ENCODE results near the gene CAPN14. TPM values are rescaled to one million over a fixed set of nuclear protein-coding genes. Genes with fewer than 3 reads are reported as not detected.
"Not testable (repeated sequence)": the region's sequence is repeated elsewhere in the genome, so short reads cannot be mapped to it uniquely, and the experiment has no call there.

The CAPN14 gene
- total RNA-seq, 2 donors from 2014 or later: 0.16 to 0.22 TPM

DNA sequence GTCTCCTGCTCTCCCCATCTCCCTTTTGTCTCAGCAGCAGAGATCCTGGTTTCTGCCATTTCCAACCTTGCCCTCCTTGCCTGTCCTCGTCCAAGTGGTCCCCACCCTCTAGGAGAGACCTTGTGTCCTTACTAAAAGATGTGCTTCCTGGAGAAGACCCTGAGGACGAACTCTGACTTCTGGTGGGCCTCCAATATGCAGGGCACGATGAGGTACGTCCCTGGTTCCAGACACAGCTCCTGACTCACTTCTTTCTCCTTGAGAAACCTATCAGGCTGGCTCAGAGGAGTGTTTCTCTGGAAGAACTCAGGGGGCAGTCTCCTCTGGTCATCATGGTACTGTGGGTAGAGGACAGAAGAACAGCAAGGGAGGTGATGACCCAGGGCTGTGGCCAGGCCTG is 28.2 kb downstream of the CAPN14 start:
- Histone ChIP-seq H3K9me3 (no peaks in the 10 kb centered on the region), H3K4me1 (no peaks in the 10 kb centered on the region), H3K27ac (no peak overlapping the region), H3K27me3 (no peaks in the 10 kb centered on the region), H3K4me3 (no peak overlapping the region), H3K36me3 (no peaks in the 10 kb centered on the region)
- TF ChIP-seq, protein P1, sequence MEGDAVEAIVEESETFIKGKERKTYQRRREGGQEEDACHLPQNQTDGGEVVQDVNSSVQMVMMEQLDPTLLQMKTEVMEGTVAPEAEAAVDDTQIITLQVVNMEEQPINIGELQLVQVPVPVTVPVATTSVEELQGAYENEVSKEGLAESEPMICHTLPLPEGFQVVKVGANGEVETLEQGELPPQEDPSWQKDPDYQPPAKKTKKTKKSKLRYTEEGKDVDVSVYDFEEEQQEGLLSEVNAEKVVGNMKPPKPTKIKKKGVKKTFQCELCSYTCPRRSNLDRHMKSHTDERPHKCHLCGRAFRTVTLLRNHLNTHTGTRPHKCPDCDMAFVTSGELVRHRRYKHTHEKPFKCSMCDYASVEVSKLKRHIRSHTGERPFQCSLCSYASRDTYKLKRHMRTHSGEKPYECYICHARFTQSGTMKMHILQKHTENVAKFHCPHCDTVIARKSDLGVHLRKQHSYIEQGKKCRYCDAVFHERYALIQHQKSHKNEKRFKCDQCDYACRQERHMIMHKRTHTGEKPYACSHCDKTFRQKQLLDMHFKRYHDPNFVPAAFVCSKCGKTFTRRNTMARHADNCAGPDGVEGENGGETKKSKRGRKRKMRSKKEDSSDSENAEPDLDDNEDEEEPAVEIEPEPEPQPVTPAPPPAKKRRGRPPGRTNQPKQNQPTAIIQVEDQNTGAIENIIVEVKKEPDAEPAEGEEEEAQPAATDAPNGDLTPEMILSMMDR (IDR thresholded peaks at IDR 0.05): no peak
- no peak for DNase-seq (ENCODE audit: low spot score)

DNA sequence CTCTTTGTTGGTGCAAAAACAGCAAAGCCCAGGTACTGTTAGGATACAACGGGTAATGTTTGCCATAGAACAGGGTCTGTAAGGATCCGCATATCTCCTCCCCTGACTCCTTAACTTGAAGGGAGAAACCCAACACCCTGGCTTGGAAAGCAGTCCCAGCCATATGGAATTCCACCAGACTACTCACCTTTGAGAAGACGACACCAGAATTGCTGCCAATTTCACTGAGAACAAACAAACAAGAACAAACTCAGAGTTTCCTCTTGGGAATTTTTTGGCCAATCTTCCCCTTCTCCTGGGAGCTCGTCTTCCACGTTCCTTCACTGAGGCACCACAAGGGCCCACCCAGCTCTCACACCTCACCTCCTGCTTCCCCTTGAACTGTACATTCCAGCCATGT is 29.2 kb downstream of the CAPN14 start:
- TF ChIP-seq, protein P1 (IDR thresholded peaks at IDR 0.05): no peak
- DNase-seq (ENCODE audit: low spot score): no peak
- no peak overlapping the region for H3K27ac ChIP-seq
- H3K36me3 ChIP-seq: no peaks in the 10 kb centered on the region
- no peak overlapping the region for H3K4me3 ChIP-seq
- H3K9me3 ChIP-seq: no peaks in the 10 kb centered on the region
- H3K4me1 ChIP-seq: no peaks in the 10 kb centered on the region
- no peaks in the 10 kb centered on the region for H3K27me3 ChIP-seq

DNA sequence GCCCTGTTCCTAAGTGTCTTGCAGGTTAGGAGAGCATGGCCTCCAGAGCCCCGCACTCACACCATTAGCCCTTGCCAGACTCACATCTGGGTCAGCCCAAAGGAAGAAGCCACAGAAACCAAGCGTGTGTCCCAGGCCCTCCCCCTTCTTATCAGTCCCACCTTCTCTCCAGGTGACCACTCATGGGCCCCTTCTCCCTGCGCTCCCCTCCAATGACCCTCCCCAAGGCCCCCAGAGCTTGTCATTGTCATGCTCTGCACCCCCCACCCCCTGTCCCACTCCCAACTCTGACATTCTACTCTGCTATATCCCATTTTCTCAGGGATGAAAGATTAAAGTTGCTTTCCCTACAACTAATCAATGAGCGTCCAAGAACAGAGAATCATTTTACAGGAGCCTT is 30.1 kb downstream of the CAPN14 start:
- Histone ChIP-seq H3K4me1 (no peaks in the 10 kb centered on the region), H3K4me3 (no peak overlapping the region), H3K9me3 (no peaks in the 10 kb centered on the region), H3K27ac (no peak overlapping the region), H3K36me3 (no peaks in the 10 kb centered on the region), H3K27me3 (no peaks in the 10 kb centered on the region)
- DNase-seq (ENCODE audit: low spot score): no peak
- TF ChIP-seq, protein P1 (IDR thresholded peaks at IDR 0.05): no peak

DNA sequence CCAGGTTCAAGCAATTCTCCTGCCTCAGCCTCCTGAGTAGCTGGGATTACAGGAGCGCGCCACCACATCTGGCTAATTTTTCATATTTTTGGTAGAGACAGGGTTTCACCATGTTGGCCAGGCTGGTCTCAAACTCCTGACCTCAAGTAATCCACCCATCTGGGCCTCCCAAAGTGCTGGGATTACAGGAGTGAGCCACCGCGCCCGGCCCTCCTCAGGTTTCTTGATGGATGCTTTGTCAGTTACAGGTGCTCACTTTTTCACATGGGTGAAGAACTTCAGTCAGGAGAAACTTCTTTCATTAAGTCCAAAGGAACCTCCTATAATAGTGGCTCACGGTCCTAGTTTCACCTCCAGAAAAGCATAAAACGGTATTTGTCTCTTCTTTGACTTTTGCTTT is 33.3 kb downstream of the CAPN14 start:
- not testable (repeated sequence) for H3K27ac ChIP-seq; H3K4me1 ChIP-seq; DNase-seq (ENCODE audit: low spot score); H3K27me3 ChIP-seq; H3K36me3 ChIP-seq; H3K4me3 ChIP-seq; H3K9me3 ChIP-seq

DNA sequence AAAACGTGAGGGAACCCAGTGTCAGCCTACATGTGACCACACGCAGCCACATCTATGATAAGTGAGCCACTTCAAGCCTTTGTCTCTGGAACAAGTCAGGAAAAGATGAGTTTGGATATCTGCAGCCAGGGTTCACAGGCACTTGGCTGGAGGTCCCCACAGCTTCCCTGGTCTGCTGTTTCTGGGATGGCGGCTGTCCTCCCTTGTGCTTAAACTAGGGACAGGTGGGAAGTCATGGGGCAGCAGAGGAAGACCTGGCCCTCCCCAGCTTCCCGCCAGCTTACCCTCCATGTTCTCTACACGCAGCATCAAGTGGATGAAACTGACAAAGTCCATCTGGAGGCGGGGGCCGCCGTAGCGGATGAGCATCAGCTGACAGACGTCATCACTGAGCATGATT is 40.6 kb downstream of the CAPN14 start:
- DNase-seq (ENCODE audit: low spot score): no peak
- H3K4me1 ChIP-seq: no peaks in the 10 kb centered on the region
- H3K4me3 ChIP-seq: no peak overlapping the region
- H3K27ac ChIP-seq: no peak overlapping the region
- no peaks in the 10 kb centered on the region for H3K36me3 ChIP-seq
- no peaks in the 10 kb centered on the region for H3K27me3 ChIP-seq
- TF ChIP-seq, protein P1 (IDR thresholded peaks at IDR 0.05): no peak
- no peaks in the 10 kb centered on the region for H3K9me3 ChIP-seq

DNA sequence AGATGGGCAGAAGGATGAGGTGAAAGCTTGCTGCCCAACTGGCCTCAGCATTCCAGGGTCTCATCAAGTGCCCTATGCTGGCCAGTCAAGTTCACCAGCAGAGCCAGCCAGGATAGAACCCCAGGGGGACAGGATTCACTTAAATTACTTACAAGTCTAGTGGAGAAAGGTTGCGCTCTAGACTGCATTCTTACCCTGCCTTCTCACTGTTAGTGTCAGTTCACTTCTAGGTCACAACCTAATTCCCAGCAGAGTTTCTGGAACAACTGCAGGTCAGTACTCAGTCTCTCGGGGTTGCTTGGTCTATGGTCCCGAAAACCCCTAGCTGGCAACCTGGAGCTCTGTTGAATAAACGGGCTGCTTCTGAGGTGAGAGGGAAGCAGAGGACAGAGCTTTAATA is 46.2 kb downstream of the CAPN14 start:
- no peak for DNase-seq (ENCODE audit: low spot score)
- Histone ChIP-seq H3K4me1 (no peaks in the 10 kb centered on the region), H3K9me3 (no peaks in the 10 kb centered on the region), H3K36me3 (no peaks in the 10 kb centered on the region), H3K27ac (no peak overlapping the region), H3K27me3 (no peaks in the 10 kb centered on the region), H3K4me3 (no peak overlapping the region)
- TF ChIP-seq, protein P1 (IDR thresholded peaks at IDR 0.05): no peak
